ENCODE results near the gene OR10K1. TPM values are rescaled to one million over a fixed set of nuclear protein-coding genes. Genes with fewer than 3 reads are reported as not detected.

OR10K1 gene
- total and polyA plus RNA-seq, 10 of the 15 experiments (the other 5 are each of a cell fraction or from before 2014, with no cell fraction given), result not detected

Other genes with a start within 250 kb of the OR10K1 start
Only the 7 nearest of the 13 such genes appear.
- not detected in 2 replicates for gene CD1E, start 107.9 kb upstream of the OR10K1 start, total RNA-seq (2014; rRNA removed)
- gene CD1E, start 107.9 kb upstream of the OR10K1 start, total RNA-seq (2014; rRNA removed; fragmentation: Illumina TruSeq; extraction: Trizol), result not detected in 2 replicates
- gene CD1E, start 107.9 kb upstream of the OR10K1 start, total RNA-seq (2021), result not detected in 2 replicates
- 0.05 TPM in 1 of 2 replicates, not detected in the other for gene CD1E, start 107.9 kb upstream of the OR10K1 start, polyA plus RNA-seq (2011; rRNA removed)
- gene CD1E, start 107.9 kb upstream of the OR10K1 start, polyA plus RNA-seq (2014; fragmentation: Illumina TruSeq; extraction: Trizol), result 0.07 TPM in 1 of 2 replicates, not detected in the other
- gene CD1E, start 107.9 kb upstream of the OR10K1 start, polyA plus RNA-seq (2014; fragmentation: Nextera tagmentation; extraction: Ambion mirVana), result under 1 TPM in 1 of 2 experiments, not detected in 1; 0.05 TPM
- not detected in 2 replicates for gene CD1E, start 107.9 kb upstream of the OR10K1 start, polyA plus RNA-seq (2014; rRNA removed)
- gene CD1E, start 107.9 kb upstream of the OR10K1 start, polyA plus RNA-seq (2016; fragmentation: Nextera tagmentation; extraction: Ambion mirVana), result not detected
- not detected in 2 replicates for gene OR10T2, start 62.4 kb upstream of the OR10K1 start, total RNA-seq (2014; rRNA removed)
- gene OR10T2, start 62.4 kb upstream of the OR10K1 start, total RNA-seq (2014; rRNA removed; fragmentation: Illumina TruSeq; extraction: Trizol), result not detected in 2 replicates
- not detected in 2 replicates for gene OR10T2, start 62.4 kb upstream of the OR10K1 start, total RNA-seq (2021)
- gene OR10T2, start 62.4 kb upstream of the OR10K1 start, polyA plus RNA-seq (2011; rRNA removed), result not detected in 2 replicates
- gene OR10T2, start 62.4 kb upstream of the OR10K1 start, polyA plus RNA-seq (2014; fragmentation: Illumina TruSeq; extraction: Trizol), result not detected in 2 replicates
- not detected for gene OR10T2, start 62.4 kb upstream of the OR10K1 start, polyA plus RNA-seq (2014; fragmentation: Nextera tagmentation; extraction: Ambion mirVana)
- gene OR10T2, start 62.4 kb upstream of the OR10K1 start, polyA plus RNA-seq (2014; rRNA removed), result not detected in 2 replicates
- gene OR10T2, start 62.4 kb upstream of the OR10K1 start, polyA plus RNA-seq (2016; fragmentation: Nextera tagmentation; extraction: Ambion mirVana), result not detected
- gene OR10K2, start 35.6 kb upstream of the OR10K1 start, total RNA-seq (2014; rRNA removed), result not detected in 2 replicates
- not detected in 2 replicates for gene OR10K2, start 35.6 kb upstream of the OR10K1 start, total RNA-seq (2014; rRNA removed; fragmentation: Illumina TruSeq; extraction: Trizol)
- gene OR10K2, start 35.6 kb upstream of the OR10K1 start, total RNA-seq (2021), result not detected in 2 replicates
- not detected in 2 replicates for gene OR10K2, start 35.6 kb upstream of the OR10K1 start, polyA plus RNA-seq (2011; rRNA removed)
- not detected in 2 replicates for gene OR10K2, start 35.6 kb upstream of the OR10K1 start, polyA plus RNA-seq (2014; fragmentation: Illumina TruSeq; extraction: Trizol)
- not detected for gene OR10K2, start 35.6 kb upstream of the OR10K1 start, polyA plus RNA-seq (2014; fragmentation: Nextera tagmentation; extraction: Ambion mirVana)
- not detected in 2 replicates for gene OR10K2, start 35.6 kb upstream of the OR10K1 start, polyA plus RNA-seq (2014; rRNA removed)
- gene OR10K2, start 35.6 kb upstream of the OR10K1 start, polyA plus RNA-seq (2016; fragmentation: Nextera tagmentation; extraction: Ambion mirVana), result not detected
- not detected in 2 replicates for gene OR10R2, start 10.4 kb downstream of the OR10K1 start, total RNA-seq (2014; rRNA removed)
- gene OR10R2, start 10.4 kb downstream of the OR10K1 start, total RNA-seq (2014; rRNA removed; fragmentation: Illumina TruSeq; extraction: Trizol), result not detected in 2 replicates
- not detected in 2 replicates for gene OR10R2, start 10.4 kb downstream of the OR10K1 start, total RNA-seq (2021)
- not detected in 2 replicates for gene OR10R2, start 10.4 kb downstream of the OR10K1 start, polyA plus RNA-seq (2011; rRNA removed)
- gene OR10R2, start 10.4 kb downstream of the OR10K1 start, polyA plus RNA-seq (2014; fragmentation: Illumina TruSeq; extraction: Trizol), result not detected in 2 replicates
- not detected for gene OR10R2, start 10.4 kb downstream of the OR10K1 start, polyA plus RNA-seq (2014; fragmentation: Nextera tagmentation; extraction: Ambion mirVana)
- not detected in 2 replicates for gene OR10R2, start 10.4 kb downstream of the OR10K1 start, polyA plus RNA-seq (2014; rRNA removed)
- gene OR10R2, start 10.4 kb downstream of the OR10K1 start, polyA plus RNA-seq (2016; fragmentation: Nextera tagmentation; extraction: Ambion mirVana), result not detected
- gene OR6Y1, start 92.6 kb downstream of the OR10K1 start, total RNA-seq (2014; rRNA removed), result not detected in 2 replicates
- gene OR6Y1, start 92.6 kb downstream of the OR10K1 start, total RNA-seq (2014; rRNA removed; fragmentation: Illumina TruSeq; extraction: Trizol), result not detected in 2 replicates
- not detected in 2 replicates for gene OR6Y1, start 92.6 kb downstream of the OR10K1 start, total RNA-seq (2021)
- gene OR6Y1, start 92.6 kb downstream of the OR10K1 start, polyA plus RNA-seq (2011; rRNA removed), result not detected in 2 replicates
- not detected in 2 replicates for gene OR6Y1, start 92.6 kb downstream of the OR10K1 start, polyA plus RNA-seq (2014; fragmentation: Illumina TruSeq; extraction: Trizol)
- gene OR6Y1, start 92.6 kb downstream of the OR10K1 start, polyA plus RNA-seq (2014; fragmentation: Nextera tagmentation; extraction: Ambion mirVana), result not detected
- not detected in 2 replicates for gene OR6Y1, start 92.6 kb downstream of the OR10K1 start, polyA plus RNA-seq (2014; rRNA removed)
- gene OR6Y1, start 92.6 kb downstream of the OR10K1 start, polyA plus RNA-seq (2016; fragmentation: Nextera tagmentation; extraction: Ambion mirVana), result not detected
- gene OR6P1, start 108.7 kb downstream of the OR10K1 start, total RNA-seq (2014; rRNA removed), result not detected in 2 replicates
- gene OR6P1, start 108.7 kb downstream of the OR10K1 start, total RNA-seq (2014; rRNA removed; fragmentation: Illumina TruSeq; extraction: Trizol), result not detected in 2 replicates
- gene OR6P1, start 108.7 kb downstream of the OR10K1 start, total RNA-seq (2021), result not detected in 2 replicates
- not detected in 2 replicates for gene OR6P1, start 108.7 kb downstream of the OR10K1 start, polyA plus RNA-seq (2011; rRNA removed)
- not detected in 2 replicates for gene OR6P1, start 108.7 kb downstream of the OR10K1 start, polyA plus RNA-seq (2014; fragmentation: Illumina TruSeq; extraction: Trizol)
- gene OR6P1, start 108.7 kb downstream of the OR10K1 start, polyA plus RNA-seq (2014; fragmentation: Nextera tagmentation; extraction: Ambion mirVana), result not detected
- gene OR6P1, start 108.7 kb downstream of the OR10K1 start, polyA plus RNA-seq (2014; rRNA removed), result not detected in 2 replicates
- not detected for gene OR6P1, start 108.7 kb downstream of the OR10K1 start, polyA plus RNA-seq (2016; fragmentation: Nextera tagmentation; extraction: Ambion mirVana)
- gene OR10X1, start 118.1 kb downstream of the OR10K1 start, total RNA-seq (2014; rRNA removed), result not detected in 2 replicates
- gene OR10X1, start 118.1 kb downstream of the OR10K1 start, total RNA-seq (2014; rRNA removed; fragmentation: Illumina TruSeq; extraction: Trizol), result not detected in 2 replicates
- not detected in 2 replicates for gene OR10X1, start 118.1 kb downstream of the OR10K1 start, total RNA-seq (2021)
- gene OR10X1, start 118.1 kb downstream of the OR10K1 start, polyA plus RNA-seq (2011; rRNA removed), result not detected in 2 replicates
- not detected in 2 replicates for gene OR10X1, start 118.1 kb downstream of the OR10K1 start, polyA plus RNA-seq (2014; fragmentation: Illumina TruSeq; extraction: Trizol)
- gene OR10X1, start 118.1 kb downstream of the OR10K1 start, polyA plus RNA-seq (2014; fragmentation: Nextera tagmentation; extraction: Ambion mirVana), result not detected
- gene OR10X1, start 118.1 kb downstream of the OR10K1 start, polyA plus RNA-seq (2014; rRNA removed), result not detected in 2 replicates
- gene OR10X1, start 118.1 kb downstream of the OR10K1 start, polyA plus RNA-seq (2016; fragmentation: Nextera tagmentation; extraction: Ambion mirVana), result not detected

All from GM12878 (cell line).